Osteocyte (in vitro differentiated cells): ENCODE measurements around the gene TAS2R40. TPM values are rescaled to one million over a fixed set of nuclear protein-coding genes. Genes with fewer than 3 reads are reported as not detected.

ENCODE experiments used
- DNase-seq: peaks from one replicate; pipeline ENCODE4 v3.0.0; 2021; ENCODE audit warnings: mixed read lengths; ENCODE audit not compliant: unreplicated experiment; ENCODE audit errors: extremely low spot score
- H3K27ac Mint-ChIP-seq: one replicate; pipeline ENCODE4 v1.8.0; 2021; ENCODE audit warnings: mild to moderate bottlenecking, mixed read lengths; ENCODE audit not compliant: unreplicated experiment
- H3K27me3 Mint-ChIP-seq: one replicate; pipeline ENCODE4 v1.8.0; 2021; ENCODE audit warnings: mixed read lengths; ENCODE audit not compliant: unreplicated experiment
- H3K36me3 Mint-ChIP-seq: one replicate; pipeline ENCODE4 v1.8.0; 2021; ENCODE audit warnings: mixed read lengths; ENCODE audit not compliant: unreplicated experiment
- H3K4me1 Mint-ChIP-seq: one replicate; pipeline ENCODE4 v1.8.0; 2021; ENCODE audit warnings: mixed read lengths; ENCODE audit not compliant: unreplicated experiment
- H3K4me3 Mint-ChIP-seq: one replicate; pipeline ENCODE4 v1.8.0; 2021; ENCODE audit warnings: mild to moderate bottlenecking, moderate library complexity, mixed read lengths; ENCODE audit not compliant: unreplicated experiment
- H3K9me3 Mint-ChIP-seq: one replicate; pipeline ENCODE4 v1.8.0; 2021; ENCODE audit warnings: mixed read lengths; ENCODE audit not compliant: unreplicated experiment
- CTCF ChIP-seq: fragments of 200-600 bp; sonication (generic); IDR thresholded peaks from 2 replicates; pipeline ENCODE4 v1.5.0; 2021; ENCODE audit warnings: antibody characterized with exemption, mild to moderate bottlenecking, moderate library complexity
- total RNA-seq: library from RNA; stranded (reverse); gene quantifications from 2 replicates; pipeline ENCODE4 v1.2.1, GENCODE V29; 2021

The TAS2R40 gene
- total RNA-seq, 1 donor from 2014 or later, result not detected

GRCh38 chr7:143252006-143252405 is 30.2 kb downstream of the TAS2R40 start:
- Mint-ChIP-seq H3K27ac (no peak overlapping the region), H3K9me3 (peaks cover 18% of the 10 kb centered on the region), H3K4me3 (no peak overlapping the region), H3K36me3 (peaks cover 9% of the 10 kb centered on the region), H3K27me3 (peaks cover 3% of the 10 kb centered on the region), H3K4me1 (peaks cover 12% of the 10 kb centered on the region)
- DNase-seq, result no peak
- TF ChIP-seq CTCF, result no peak

GRCh38 chr7:143255564-143255963 is 33.7 kb downstream of the TAS2R40 start:
- Mint-ChIP-seq H3K36me3 (peaks cover 7% of the 10 kb centered on the region), H3K4me1 (peaks cover 2% of the 10 kb centered on the region), H3K9me3 (peaks cover 18% of the 10 kb centered on the region), H3K27me3 (no peaks in the 10 kb centered on the region), H3K27ac (no peak overlapping the region), H3K4me3 (no peak overlapping the region)
- DNase-seq, result no peak
- no peak for TF ChIP-seq CTCF

GRCh38 chr7:143256325-143256724 is 34.5 kb downstream of the TAS2R40 start:
- Mint-ChIP-seq H3K27me3 (no peaks in the 10 kb centered on the region), H3K4me3 (no peak overlapping the region), H3K9me3 (peaks cover 18% of the 10 kb centered on the region), H3K4me1 (no peaks in the 10 kb centered on the region), H3K27ac (no peak overlapping the region), H3K36me3 (peaks cover 7% of the 10 kb centered on the region)
- no peak for DNase-seq
- no peak for TF ChIP-seq CTCF

- Mint-ChIP-seq H3K4me3 (no peak overlapping the region), H3K4me1 (no peaks in the 10 kb centered on the region), H3K27me3 (no peaks in the 10 kb centered on the region), H3K9me3 (peaks cover 18% of the 10 kb centered on the region), H3K27ac (no peak overlapping the region), H3K36me3 (peaks cover 7% of the 10 kb centered on the region)
- no peak for DNase-seq
- no peak for TF ChIP-seq CTCF
Observed at GRCh38 chr7:143256932-143257331, 35.1 kb downstream of the TAS2R40 start.

- no peak for DNase-seq
- no peak for TF ChIP-seq CTCF
- H3K27me3 Mint-ChIP-seq, result no peaks in the 10 kb centered on the region
- H3K27ac Mint-ChIP-seq, result no peak overlapping the region
- H3K4me3 Mint-ChIP-seq, result no peak overlapping the region
- H3K9me3 Mint-ChIP-seq, result peaks cover 14% of the 10 kb centered on the region
- H3K36me3 Mint-ChIP-seq, result peaks cover 7% of the 10 kb centered on the region
- no peaks in the 10 kb centered on the region for H3K4me1 Mint-ChIP-seq
Observed at GRCh38 chr7:143257501-143257900, 35.7 kb downstream of the TAS2R40 start.
